Measurements from ENCODE around the gene PITPNB.

DNA sequence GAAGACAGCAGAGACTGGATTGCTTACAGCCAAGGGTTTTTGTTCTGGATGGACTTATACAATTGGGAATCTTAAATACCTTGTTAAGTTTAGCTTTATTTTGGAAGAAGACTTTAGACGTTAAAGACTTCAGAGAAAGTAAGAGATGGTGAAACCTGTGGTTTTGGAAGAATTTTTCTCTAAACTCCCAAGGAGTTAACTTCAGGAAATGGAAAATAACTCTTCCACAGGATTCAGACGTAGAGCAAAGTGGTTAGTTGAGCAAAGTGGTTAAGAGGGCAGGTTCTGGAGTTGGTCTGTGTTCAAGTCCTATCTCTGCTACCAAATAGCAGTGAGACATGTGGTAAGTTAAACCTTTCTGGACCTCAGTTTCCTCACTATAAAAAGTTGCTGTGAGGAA, 12.8 kb downstream of the PITPNB start:
- TF ChIP-seq, protein P1, sequence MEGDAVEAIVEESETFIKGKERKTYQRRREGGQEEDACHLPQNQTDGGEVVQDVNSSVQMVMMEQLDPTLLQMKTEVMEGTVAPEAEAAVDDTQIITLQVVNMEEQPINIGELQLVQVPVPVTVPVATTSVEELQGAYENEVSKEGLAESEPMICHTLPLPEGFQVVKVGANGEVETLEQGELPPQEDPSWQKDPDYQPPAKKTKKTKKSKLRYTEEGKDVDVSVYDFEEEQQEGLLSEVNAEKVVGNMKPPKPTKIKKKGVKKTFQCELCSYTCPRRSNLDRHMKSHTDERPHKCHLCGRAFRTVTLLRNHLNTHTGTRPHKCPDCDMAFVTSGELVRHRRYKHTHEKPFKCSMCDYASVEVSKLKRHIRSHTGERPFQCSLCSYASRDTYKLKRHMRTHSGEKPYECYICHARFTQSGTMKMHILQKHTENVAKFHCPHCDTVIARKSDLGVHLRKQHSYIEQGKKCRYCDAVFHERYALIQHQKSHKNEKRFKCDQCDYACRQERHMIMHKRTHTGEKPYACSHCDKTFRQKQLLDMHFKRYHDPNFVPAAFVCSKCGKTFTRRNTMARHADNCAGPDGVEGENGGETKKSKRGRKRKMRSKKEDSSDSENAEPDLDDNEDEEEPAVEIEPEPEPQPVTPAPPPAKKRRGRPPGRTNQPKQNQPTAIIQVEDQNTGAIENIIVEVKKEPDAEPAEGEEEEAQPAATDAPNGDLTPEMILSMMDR (conservative IDR thresholded peaks at IDR 0.05) = no peak
- no peak for TF ChIP-seq ZFX (IDR thresholded peaks at IDR 0.05)
